HG03175 (cell line): ENCODE measurements around the gene PPP2CA.
A peak's percentile ranks its signal among the peaks of the same experiment; 100 is the strongest.

Experiments used
- ATAC-seq: cut with Tn5 transposase; IDR thresholded peaks from one replicate; pipeline ENCODE4 v1.9.1; 2021; ENCODE audit warnings: mild to moderate bottlenecking, moderate library complexity; ENCODE audit not compliant: unreplicated experiment

The PPP2CA gene

GRCh38 chr5:134149571-134150303 is 76.1 kb downstream of the PPP2CA start:
- no peak for ATAC-seq

- ATAC-seq, result no peak
Measured at GRCh38 chr5:134148986-134149539, 76.8 kb downstream of the PPP2CA start.

- no peak for ATAC-seq
Measured at GRCh38 chr5:134148316-134148715, 77.6 kb downstream of the PPP2CA start.

DNA sequence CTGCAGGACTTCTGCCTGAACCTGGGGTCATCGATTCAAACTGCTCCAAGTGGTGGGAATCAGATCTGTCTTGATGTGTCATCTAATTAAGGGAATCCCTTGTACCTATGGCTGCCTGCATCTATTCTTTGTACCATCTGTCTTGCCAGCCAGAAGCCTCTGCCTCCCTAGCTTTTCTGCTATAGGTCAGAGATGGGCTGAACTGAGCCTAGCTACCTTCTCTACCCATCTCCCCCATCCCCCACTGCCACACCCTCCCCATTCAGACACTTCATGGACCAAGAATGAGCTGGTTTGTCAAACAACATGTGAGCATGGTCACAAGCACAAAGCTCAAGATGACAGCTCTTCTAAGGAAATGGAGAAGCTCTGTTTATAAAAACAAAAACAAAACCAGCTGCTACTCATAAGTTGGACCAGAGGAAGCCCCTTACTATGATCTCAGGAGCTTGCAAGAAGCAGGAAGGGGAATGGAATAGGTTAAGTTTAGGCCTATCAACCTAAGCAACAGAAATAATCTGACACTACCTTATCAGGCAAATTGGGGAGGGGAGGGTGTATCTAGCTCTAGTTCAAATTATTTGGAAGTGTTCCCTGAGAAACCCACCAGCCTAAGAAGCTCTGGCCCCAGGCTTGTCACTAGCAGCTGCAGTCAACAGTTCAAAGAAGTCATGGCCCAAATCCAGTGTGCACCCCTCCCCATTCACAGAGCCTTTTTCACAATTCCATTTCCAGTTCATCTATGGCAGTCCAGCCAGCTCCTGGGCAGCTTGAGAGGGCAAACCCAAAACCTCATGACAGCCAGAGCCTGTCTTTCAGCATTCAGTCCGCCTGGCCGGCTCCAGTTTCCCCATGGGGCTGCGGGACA is 79.0 kb downstream of the PPP2CA start:
- no peak for ATAC-seq

GRCh38 chr5:134145779-134146581 is 79.9 kb downstream of the PPP2CA start:
- ATAC-seq, result peak; percentile 76

DNA sequence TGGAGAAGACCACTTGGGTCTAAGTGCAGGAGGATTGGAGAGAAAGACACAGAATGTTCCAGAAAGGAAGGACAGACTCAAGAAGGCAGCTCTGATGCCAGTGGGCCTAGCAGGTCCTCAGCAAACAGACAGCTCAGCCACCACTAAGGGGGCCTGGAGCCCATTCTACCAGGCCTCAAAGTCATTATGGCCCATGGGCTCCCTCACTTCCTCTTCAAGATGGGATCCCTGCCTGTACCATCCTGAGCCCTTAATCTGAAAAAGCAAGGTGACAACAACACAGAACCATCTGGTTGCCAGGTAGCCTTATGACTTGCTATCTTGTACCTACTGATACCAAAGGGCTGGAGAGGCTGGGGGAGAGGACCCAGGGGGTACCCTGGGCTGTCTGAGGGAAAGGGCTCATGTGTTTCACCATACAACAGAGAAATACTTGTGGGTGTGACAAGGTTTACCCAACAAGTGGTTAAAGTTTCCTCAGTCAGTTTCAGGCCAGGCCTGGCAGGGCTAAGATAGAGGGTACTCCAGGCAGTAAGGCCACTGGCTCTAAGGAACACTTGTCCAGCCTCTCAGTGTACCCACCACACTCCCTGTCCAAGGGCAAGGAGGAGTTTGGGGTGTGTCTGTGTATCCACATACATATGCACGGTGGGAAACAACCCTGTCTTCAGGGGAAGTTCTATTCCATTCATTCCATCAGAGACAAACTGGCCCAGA is 80.7 kb downstream of the PPP2CA start:
- ATAC-seq, result no peak
